NOMO-1 treated with DMSO at 0.1 percent for 48 hours (cell line): ENCODE results near the gene FNDC5.
A peak's percentile ranks its signal among the peaks of the same experiment; 100 is the strongest.

Experiments
- DNase-seq: peaks from one replicate; lab custom pipeline; 2025; ENCODE audit not compliant: unreplicated experiment; lab: John Stamatoyannopoulos, UW

Gene FNDC5

DNA sequence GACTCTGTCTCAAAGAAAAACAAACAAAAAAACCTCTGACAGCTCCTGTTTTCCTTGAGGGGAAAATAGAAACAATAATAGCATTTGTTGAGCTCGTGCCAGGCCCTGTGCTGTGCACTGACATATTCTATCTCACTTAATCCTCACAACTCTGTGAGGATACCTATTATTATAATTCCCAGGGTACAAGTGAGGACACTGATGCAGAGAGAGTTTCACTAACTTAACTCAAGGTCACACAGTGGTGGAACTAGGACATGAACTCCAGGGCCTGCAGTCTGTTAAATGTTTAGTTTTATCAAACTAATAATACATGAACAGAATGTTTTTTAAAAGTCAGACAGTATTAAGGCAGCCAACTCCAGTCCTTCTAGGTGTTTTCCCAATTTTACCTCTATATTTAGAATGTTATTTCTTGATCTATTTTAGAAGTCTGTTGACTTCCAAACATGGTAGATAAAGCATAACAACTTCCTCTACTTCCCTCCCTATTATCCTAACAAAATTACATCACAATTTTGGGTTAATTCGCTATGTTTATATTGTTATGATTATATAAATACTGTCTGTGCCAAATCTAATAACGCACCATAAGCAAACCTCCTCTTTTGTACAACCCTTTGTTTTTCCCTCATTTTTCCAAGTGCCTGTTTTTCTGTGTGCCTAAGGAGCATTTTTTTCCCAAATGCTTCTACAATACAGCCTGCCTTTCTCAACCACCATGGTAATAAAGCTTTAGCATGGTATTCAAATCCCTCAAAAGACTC lies 4.9 kb downstream of the FNDC5 start:
- no peak for DNase-seq

DNA sequence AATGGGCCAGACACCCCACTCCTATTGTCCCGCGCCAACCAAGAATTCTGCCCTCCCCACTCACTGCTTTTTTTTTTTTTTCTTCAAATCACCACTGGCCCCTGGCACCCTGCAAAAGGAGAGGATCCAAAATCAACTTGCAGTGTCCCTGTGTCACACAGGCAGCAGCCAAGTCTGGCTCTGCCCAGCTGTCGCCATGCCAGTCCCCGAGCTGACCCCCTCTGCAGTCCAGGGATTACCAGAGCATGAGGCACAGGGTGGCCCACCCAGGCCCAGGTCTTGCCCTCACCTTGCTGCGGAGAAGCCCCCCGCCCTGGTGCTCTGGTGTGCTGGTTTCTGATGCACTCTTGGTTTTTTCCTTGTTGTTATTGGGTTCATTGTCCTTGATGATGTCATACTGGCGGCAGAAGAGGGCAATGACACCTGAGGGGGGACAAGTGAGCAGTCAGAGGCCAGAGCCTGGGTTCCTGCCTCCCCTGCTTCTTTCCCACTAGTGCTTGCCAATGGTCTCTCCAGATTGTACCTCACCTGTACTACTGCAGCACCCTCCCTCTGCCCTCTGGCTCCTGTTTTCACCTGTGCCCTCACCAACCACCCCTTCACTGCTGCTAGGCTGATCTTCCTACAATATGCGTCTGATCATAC lies 6.2 kb downstream of the FNDC5 start:
- no peak for DNase-seq

DNA sequence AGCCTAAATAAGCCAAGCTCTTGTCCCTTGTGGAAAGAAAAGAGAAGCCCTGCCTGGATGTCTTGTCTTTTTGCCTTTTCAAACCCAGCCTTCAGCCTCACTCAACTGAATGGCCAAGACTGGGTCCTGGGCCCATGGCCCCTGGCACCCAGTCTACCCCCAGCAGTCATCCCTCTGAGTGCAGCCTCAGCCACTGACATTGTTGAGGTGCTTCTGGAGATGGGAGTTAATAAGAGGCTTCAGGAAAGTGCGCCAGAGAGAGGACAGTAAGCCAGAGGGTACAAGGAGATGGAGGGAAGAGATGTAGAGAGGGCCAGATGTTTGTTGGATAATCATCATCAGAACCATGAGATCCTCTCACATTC lies 6.8 kb downstream of the FNDC5 start:
- no peak for DNase-seq

- DNase-seq, result no peak
Measured at GRCh38 chr1:32863218-32863880, 7.4 kb downstream of the FNDC5 start.

GRCh38 chr1:32861904-32862695 lies 8.6 kb downstream of the FNDC5 start:
- DNase-seq, result no peak

DNA sequence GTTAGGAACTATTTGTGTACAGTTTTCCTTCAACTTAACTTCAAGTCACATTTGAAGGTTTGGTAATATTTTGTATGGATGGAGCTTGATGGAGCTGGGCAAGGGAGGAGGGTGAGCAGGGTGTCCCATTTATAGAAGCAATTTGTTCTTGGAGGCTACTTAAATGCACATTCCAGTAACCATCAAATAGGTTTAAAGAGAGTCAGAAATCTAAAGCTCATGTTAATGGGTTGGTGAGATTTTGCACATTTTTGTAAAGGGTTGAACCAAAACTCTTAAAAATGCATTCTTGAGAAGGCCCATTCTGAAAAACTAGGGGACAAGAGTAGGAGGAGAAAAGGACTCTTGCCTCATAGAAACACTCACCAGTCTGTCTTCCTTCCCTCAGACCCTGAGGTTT lies 10.1 kb downstream of the FNDC5 start:
- no peak for DNase-seq

- no peak for DNase-seq
Measured at GRCh38 chr1:32859915-32860314, 10.8 kb downstream of the FNDC5 start.

GRCh38 chr1:32858791-32859190 lies 11.9 kb downstream of the FNDC5 start:
- no peak for DNase-seq

- DNase-seq, result no peak
Measured at GRCh38 chr1:32858136-32858535, 12.6 kb downstream of the FNDC5 start.

DNA sequence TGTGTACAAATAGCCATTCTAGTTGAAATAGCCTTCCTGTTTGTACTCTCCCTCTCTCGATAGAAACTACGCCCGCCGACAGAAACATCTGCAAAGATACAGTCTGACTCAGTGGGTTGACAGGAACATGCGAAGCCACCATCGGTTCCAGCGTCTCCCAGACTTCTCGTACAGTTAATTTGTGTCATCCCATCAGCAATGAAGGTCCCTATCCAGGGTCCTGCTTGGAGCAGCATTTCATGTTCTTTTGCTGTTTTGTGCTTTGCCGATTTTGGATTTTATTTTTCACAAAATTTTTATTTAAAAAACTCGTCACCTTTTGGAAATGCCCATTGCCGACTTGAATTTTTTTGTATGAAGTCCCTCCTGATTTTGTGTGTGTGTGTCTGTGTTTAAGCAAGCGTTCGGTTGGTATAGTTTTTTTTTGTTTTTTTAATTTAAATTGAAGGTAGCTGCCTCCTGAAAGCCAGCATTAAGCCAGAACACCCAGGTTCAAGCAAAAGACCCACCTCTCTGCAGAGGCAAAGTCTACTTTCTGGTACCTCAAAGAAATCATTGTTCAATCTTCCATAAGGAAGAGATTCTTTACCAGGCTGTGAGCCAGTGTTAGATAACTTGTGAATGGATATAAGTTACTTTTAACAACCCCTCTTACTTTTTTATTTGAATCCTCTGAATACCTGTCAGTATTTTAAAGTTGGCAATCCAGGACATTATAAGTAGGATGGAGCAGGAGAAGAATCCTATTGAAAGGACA lies 14.7 kb downstream of the FNDC5 start:
- DNase-seq, result no peak

DNA sequence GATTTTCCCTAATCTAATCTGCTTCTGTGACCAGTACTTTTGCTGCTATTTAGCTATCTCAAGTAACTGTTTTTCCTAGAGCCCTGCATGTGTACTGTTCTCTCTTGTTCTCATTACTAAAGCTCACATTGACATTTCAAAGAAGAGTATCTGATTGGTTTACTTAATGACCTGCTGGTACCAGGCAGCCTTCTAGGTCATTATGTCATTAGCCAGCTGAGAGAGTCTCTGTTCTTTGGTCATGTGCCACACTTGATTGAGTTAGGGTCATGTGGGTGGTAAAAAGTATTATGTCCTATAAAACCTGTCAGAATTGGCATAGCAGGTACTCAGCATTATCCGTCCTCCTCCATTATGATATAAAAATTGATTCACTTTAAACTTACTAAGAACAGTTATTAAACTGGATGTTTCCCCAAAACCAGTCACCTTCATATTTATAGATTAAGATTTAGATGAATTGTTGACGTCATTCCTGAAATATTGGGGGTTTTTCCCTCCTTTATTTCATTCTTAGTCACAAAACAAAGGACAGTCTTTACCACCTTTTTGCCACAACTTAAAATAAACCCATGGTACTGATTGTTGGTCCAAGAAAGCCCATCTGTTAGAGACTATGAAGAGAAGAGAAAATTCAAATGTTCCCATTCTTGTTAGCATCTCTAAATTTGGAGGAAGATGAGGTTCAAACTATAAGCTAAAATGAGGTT lies 22.2 kb downstream of the FNDC5 start:
- no peak for DNase-seq

- no peak for DNase-seq
Measured at GRCh38 chr1:32831878-32832277, 38.8 kb downstream of the FNDC5 start.

DNA sequence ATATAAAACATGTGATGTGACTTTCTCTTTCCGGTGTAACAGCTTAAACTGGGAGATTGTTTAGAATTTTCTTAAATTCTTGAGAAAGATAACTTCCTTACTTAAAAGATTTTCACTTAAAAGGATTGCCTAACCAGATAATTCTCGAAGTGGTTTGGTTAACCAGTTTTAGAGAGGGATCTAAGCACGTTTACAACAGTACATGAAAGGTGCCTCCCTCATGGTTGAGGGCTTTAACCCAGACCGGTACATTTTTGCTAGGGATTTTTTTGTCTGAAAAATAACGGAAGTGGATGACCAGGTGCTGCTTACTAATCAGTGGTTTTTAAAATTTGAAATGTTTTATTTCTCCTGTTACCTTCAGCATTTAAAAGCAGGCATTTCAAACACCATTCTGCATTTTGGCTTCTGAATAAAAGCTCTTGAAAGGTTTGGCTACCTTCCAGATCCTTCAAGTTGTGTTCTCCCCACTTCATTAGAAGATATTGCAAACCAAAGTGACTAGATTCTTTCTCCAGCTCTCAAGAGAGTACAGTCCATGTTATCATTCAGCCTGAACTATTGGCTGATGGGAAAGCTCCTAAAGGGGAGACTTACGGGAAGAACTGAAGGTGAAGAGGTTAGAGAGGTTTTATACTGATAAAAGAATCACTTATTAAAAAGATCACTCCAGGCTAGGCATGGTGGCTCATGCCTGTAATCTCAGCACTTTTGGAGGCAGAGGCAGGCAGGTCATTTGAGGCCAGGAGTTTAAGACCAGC lies 40.4 kb downstream of the FNDC5 start:
- no peak for DNase-seq

GRCh38 chr1:32828341-32828740 lies 42.4 kb downstream of the FNDC5 start:
- DNase-seq, result no peak

DNA sequence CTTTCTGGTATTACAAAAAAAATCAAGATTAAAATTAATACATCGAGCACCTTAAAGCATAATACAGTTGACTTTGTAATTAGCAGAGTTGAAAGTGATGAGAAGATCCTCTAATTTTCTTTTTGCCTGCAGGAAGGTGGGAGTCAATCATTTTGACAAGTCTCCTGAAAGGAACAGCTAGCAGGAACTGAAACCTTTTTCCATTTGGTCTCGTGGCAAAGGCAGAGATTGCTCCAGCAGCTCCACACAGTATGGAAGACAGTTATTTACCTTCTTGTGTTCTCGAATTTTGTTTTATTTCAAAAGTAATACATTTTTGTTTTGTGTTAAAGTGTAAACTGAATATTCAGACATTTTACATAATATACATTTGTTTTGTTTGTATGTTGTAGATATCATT lies 45.5 kb downstream of the FNDC5 start:
- DNase-seq, result no peak

- DNase-seq, result peak; percentile 71
Measured at GRCh38 chr1:32818804-32819541, 51.7 kb downstream of the FNDC5 start.

GRCh38 chr1:32817815-32818786 lies 52.6 kb downstream of the FNDC5 start:
- DNase-seq, result peak; percentile 41
